IMR-90 (cell line): Measurements from ENCODE around the gene WAC.

Source experiments
- MAFK ChIP-seq: IDR thresholded peaks from 2 replicates; pipeline ENCODE4 v1.6.1; 2012; ENCODE audit warnings: low read depth, low read length, improper control_type of control experiment
- POLR2A ChIP-seq: IDR thresholded peaks from 2 replicates; pipeline ENCODE4 v1.6.1; 2012; ENCODE audit warnings: mild to moderate bottlenecking, low read depth, low read length

- TF ChIP-seq MAFK = no peak
- TF ChIP-seq POLR2A = no peak
These were observed 61.5 kb downstream of the WAC start for GRCh38 chr10:28594406-28594805.
